ENCODE data around the gene PRR16.

DNA sequence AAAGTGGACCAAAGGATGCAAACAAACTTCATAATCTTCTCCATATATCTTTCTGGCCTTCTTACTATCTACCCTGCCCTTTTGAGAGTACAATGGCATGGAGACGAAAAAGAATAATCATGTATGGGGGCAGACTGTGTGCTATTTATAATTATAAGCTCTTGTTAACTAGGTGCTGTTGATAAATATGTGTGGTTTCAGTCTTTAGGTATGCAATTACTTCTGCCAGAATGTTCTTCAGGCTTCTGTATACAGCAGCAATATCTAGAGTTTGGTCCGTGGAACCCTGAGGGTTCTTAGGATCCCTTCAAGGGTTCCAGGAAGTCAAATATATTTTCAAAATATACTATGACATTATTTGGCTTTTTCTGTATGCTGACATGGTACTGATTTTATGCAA is 20.5 kb upstream of the PRR16 start:
- TF ChIP-seq, protein P1, sequence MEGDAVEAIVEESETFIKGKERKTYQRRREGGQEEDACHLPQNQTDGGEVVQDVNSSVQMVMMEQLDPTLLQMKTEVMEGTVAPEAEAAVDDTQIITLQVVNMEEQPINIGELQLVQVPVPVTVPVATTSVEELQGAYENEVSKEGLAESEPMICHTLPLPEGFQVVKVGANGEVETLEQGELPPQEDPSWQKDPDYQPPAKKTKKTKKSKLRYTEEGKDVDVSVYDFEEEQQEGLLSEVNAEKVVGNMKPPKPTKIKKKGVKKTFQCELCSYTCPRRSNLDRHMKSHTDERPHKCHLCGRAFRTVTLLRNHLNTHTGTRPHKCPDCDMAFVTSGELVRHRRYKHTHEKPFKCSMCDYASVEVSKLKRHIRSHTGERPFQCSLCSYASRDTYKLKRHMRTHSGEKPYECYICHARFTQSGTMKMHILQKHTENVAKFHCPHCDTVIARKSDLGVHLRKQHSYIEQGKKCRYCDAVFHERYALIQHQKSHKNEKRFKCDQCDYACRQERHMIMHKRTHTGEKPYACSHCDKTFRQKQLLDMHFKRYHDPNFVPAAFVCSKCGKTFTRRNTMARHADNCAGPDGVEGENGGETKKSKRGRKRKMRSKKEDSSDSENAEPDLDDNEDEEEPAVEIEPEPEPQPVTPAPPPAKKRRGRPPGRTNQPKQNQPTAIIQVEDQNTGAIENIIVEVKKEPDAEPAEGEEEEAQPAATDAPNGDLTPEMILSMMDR (IDR thresholded peaks at IDR 0.05), result no peak
- no peak for TF ChIP-seq POLR2A (IDR thresholded peaks at IDR 0.05)
- no peak for TF ChIP-seq POLR2AphosphoS5 (IDR thresholded peaks at IDR 0.05)
